Measurements from ENCODE around the gene CEACAM18. TPM values are rescaled to one million over a fixed set of nuclear protein-coding genes. Genes with fewer than 3 reads are reported as not detected.

The CEACAM18 gene
- total RNA-seq, 2 donors from 2014 or later: not detected

GRCh38 chr19:51466723-51467122 lies 11.6 kb upstream of the CEACAM18 start:
- Histone ChIP-seq H3K36me3 (no peaks in the 10 kb centered on the region), H3K4me3 (no peak overlapping the region), H3K27ac (no peak overlapping the region), H3K9me3 (no peaks in the 10 kb centered on the region), H3K9ac (ENCODE audit: low read depth in 2 of 2, low read length in 2 of 2) (no peak overlapping the region), H3K27me3 (no peaks in the 10 kb centered on the region), H3K4me1 (no peaks in the 10 kb centered on the region)
- TF ChIP-seq, protein P1, sequence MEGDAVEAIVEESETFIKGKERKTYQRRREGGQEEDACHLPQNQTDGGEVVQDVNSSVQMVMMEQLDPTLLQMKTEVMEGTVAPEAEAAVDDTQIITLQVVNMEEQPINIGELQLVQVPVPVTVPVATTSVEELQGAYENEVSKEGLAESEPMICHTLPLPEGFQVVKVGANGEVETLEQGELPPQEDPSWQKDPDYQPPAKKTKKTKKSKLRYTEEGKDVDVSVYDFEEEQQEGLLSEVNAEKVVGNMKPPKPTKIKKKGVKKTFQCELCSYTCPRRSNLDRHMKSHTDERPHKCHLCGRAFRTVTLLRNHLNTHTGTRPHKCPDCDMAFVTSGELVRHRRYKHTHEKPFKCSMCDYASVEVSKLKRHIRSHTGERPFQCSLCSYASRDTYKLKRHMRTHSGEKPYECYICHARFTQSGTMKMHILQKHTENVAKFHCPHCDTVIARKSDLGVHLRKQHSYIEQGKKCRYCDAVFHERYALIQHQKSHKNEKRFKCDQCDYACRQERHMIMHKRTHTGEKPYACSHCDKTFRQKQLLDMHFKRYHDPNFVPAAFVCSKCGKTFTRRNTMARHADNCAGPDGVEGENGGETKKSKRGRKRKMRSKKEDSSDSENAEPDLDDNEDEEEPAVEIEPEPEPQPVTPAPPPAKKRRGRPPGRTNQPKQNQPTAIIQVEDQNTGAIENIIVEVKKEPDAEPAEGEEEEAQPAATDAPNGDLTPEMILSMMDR (IDR thresholded peaks at IDR 0.05): no peak
- no peak for DNase-seq
- intact Hi-C loops (cut with DNase I): no loop called here

DNA sequence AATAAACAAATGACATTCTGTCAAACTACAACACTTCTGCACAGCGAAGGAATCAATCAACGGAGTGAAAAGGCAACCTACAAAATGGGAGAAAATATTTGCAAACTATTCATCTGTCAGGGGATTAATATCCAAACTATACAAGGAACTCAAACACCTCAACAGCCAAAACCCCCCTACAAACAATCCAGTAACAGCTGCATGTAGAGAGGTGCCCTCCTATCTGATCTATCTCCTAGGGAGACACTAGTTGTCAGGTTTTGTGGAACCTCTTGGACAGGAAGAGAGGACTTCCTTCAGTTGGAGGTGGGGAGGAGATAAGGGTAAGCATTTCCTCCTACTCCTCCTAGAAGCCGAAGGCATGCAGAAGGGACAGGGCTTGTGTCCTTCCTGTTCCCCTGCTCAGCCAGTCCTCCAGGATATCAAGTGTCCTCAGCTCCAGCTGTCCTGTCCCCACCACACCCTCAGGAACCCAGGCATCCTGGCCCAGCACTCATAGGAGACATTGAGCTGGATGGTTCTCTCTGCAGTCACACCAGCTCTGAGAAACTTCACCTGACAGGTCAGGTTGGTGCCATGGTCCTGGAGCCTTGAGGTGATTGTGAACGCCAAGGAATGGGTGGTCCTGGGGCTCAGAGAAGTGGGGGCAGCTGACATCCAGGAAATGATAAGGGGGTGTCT lies 10.3 kb upstream of the CEACAM18 start:
- Histone ChIP-seq H3K36me3 (no peaks in the 10 kb centered on the region), H3K4me3 (no peak overlapping the region), H3K27me3 (no peaks in the 10 kb centered on the region), H3K27ac (no peak overlapping the region), H3K9me3 (no peaks in the 10 kb centered on the region), H3K9ac (ENCODE audit: low read depth in 2 of 2, low read length in 2 of 2) (no peak overlapping the region), H3K4me1 (no peaks in the 10 kb centered on the region)
- intact Hi-C loops (cut with DNase I): no loop called here
- TF ChIP-seq, protein P1 (IDR thresholded peaks at IDR 0.05): no peak
- no peak for DNase-seq

GRCh38 chr19:51468545-51468920 lies 9.8 kb upstream of the CEACAM18 start:
- Histone ChIP-seq H3K9me3 (no peaks in the 10 kb centered on the region), H3K27ac (no peak overlapping the region), H3K27me3 (no peaks in the 10 kb centered on the region), H3K4me1 (no peaks in the 10 kb centered on the region), H3K36me3 (no peaks in the 10 kb centered on the region), H3K4me3 (no peak overlapping the region), H3K9ac (ENCODE audit: low read depth in 2 of 2, low read length in 2 of 2) (no peak overlapping the region)
- TF ChIP-seq, protein P1 (IDR thresholded peaks at IDR 0.05): no peak
- intact Hi-C loops (cut with DNase I): no loop called here
- DNase-seq: no peak

DNA sequence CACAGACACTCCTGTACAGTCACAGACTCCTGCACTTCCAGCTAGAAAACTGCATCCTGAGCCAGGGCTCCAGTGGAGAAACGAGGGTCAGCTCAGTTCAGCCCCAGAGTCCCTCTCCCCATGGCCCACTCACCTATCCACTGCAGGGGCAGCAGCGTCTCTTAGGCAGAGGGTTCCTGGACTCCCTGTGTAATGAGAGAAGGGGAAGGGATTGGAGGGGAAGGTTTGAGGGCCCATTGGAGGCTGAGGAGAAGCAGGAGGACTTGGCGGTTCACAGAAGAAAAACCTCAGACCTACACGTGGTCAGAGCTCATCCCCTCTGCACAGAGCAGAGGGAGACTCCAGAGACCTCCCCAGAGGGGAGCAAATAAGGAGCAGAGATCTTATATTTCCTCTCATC lies 9.2 kb upstream of the CEACAM18 start:
- no peaks in the 10 kb centered on the region for H3K9me3 ChIP-seq
- TF ChIP-seq, protein P1 (IDR thresholded peaks at IDR 0.05): no peak
- no peak overlapping the region for H3K4me3 ChIP-seq
- no peak overlapping the region for H3K9ac ChIP-seq (ENCODE audit: low read depth in 2 of 2, low read length in 2 of 2)
- DNase-seq: no peak
- intact Hi-C loops (cut with DNase I): no loop called here
- H3K27ac ChIP-seq: no peak overlapping the region
- H3K27me3 ChIP-seq: no peaks in the 10 kb centered on the region
- H3K4me1 ChIP-seq: no peaks in the 10 kb centered on the region
- H3K36me3 ChIP-seq: no peaks in the 10 kb centered on the region

DNA sequence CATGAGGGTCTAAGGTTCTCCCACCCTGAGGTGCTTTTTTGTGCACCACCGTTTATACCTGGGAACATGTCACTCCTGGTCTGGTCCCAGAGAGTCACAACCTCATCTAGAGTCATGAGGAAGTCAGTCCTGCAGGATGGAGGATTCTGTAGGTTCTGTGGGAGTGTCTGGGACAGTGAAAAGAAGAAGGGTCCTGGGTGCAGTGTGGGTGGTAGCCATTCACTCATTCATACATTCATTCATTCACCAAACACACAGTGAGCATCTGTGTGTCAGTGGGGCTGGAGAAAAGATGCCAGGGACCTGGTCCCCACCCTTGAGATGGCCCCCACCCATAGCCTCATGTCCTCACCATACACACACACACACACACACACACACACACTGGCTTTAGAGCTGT lies 8.7 kb upstream of the CEACAM18 start:
- no peak overlapping the region for H3K4me3 ChIP-seq
- DNase-seq: no peak
- no peak overlapping the region for H3K9ac ChIP-seq (ENCODE audit: low read depth in 2 of 2, low read length in 2 of 2)
- H3K36me3 ChIP-seq: no peaks in the 10 kb centered on the region
- intact Hi-C loops (cut with DNase I): loop anchor here (5.0 kb wide), 2 partner anchors 43 to 188 kb away; no protein-coding TSS in a partner anchor
- TF ChIP-seq, protein P1 (IDR thresholded peaks at IDR 0.05): no peak
- no peak overlapping the region for H3K27ac ChIP-seq
- no peaks in the 10 kb centered on the region for H3K9me3 ChIP-seq
- H3K27me3 ChIP-seq: no peaks in the 10 kb centered on the region
- no peaks in the 10 kb centered on the region for H3K4me1 ChIP-seq

Data from colonic mucosa (tissue), 4 donors.